Measurements from ENCODE around the gene GMPPB.

The GMPPB gene

GRCh38 chr3:49729966-49730609 is 6.3 kb upstream of the GMPPB start:
- DNase-seq (ENCODE audit: low read depth in 1 of 2, low spot score in 1 of 2) = no peak

GRCh38 chr3:49727924-49728361 is 4.2 kb upstream of the GMPPB start:
- no peak for DNase-seq (ENCODE audit: low read depth in 1 of 2, low spot score in 1 of 2)

GRCh38 chr3:49727154-49727923 is 3.6 kb upstream of the GMPPB start:
- no peak for DNase-seq (ENCODE audit: low read depth in 1 of 2, low spot score in 1 of 2)

GRCh38 chr3:49725906-49726681 is 2.3 kb upstream of the GMPPB start:
- DNase-seq (ENCODE audit: low read depth in 1 of 2, low spot score in 1 of 2) = no peak

GRCh38 chr3:49724586-49724985 is 835 bp upstream of the GMPPB start:
- no peak for DNase-seq (ENCODE audit: low read depth in 1 of 2, low spot score in 1 of 2)

GRCh38 chr3:49723296-49723627 is 489 bp downstream of the GMPPB start:
- peak in 1 of 2 donors; percentile 40 for DNase-seq (ENCODE audit: low read depth in 1 of 2, low spot score in 1 of 2)

- no peak for DNase-seq (ENCODE audit: low read depth in 1 of 2, low spot score in 1 of 2)
Observed at GRCh38 chr3:49722896-49723295, 855 bp downstream of the GMPPB start.

- DNase-seq (ENCODE audit: low read depth in 1 of 2, low spot score in 1 of 2) = no peak
Observed at GRCh38 chr3:49721896-49722781, 1.6 kb downstream of the GMPPB start.

- DNase-seq (ENCODE audit: low read depth in 1 of 2, low spot score in 1 of 2) = no peak
Observed at GRCh38 chr3:49721596-49721895, 2.2 kb downstream of the GMPPB start.

GRCh38 chr3:49720855-49721595 is 2.7 kb downstream of the GMPPB start:
- no peak for DNase-seq (ENCODE audit: low read depth in 1 of 2, low spot score in 1 of 2)

GRCh38 chr3:49719214-49719884 is 4.4 kb downstream of the GMPPB start, which contains the start of gene AMIGO3:
AMIGO3 (minus strand) TSS chr3:49719684; CDS start chr3:49719465, 219 bp downstream.
- DNase-seq (ENCODE audit: low read depth in 1 of 2, low spot score in 1 of 2) = peak; percentile 80 to 82

- no peak for DNase-seq (ENCODE audit: low read depth in 1 of 2, low spot score in 1 of 2)
Observed at GRCh38 chr3:49718858-49719213, 4.9 kb downstream of the GMPPB start.

GRCh38 chr3:49717959-49718857 is 5.5 kb downstream of the GMPPB start:
- no peak for DNase-seq (ENCODE audit: low read depth in 1 of 2, low spot score in 1 of 2)

- no peak for DNase-seq (ENCODE audit: low read depth in 1 of 2, low spot score in 1 of 2)
Observed at GRCh38 chr3:49717211-49717958, 6.4 kb downstream of the GMPPB start.

GRCh38 chr3:49716691-49717210 is 7.0 kb downstream of the GMPPB start:
- no peak for DNase-seq (ENCODE audit: low read depth in 1 of 2, low spot score in 1 of 2)

GRCh38 chr3:49716169-49716568 is 7.6 kb downstream of the GMPPB start:
- no peak for DNase-seq (ENCODE audit: low read depth in 1 of 2, low spot score in 1 of 2)

- no peak for DNase-seq (ENCODE audit: low read depth in 1 of 2, low spot score in 1 of 2)
Observed at GRCh38 chr3:49715611-49716121, 8.1 kb downstream of the GMPPB start.

Data from activated T-helper 1 cell treated with anti-CD3 and anti-CD28 coated beads, Interleukin-2, amount 50 U/mL, for 16 hours (primary cell).